ENCODE data around the gene LMO1. TPM values are rescaled to one million over a fixed set of nuclear protein-coding genes. Genes with fewer than 3 reads are reported as not detected.
A peak's percentile ranks its signal among the peaks of the same experiment; 100 is the strongest.

The LMO1 gene
- polyA plus RNA-seq, 3 donors, result not detected

DNA sequence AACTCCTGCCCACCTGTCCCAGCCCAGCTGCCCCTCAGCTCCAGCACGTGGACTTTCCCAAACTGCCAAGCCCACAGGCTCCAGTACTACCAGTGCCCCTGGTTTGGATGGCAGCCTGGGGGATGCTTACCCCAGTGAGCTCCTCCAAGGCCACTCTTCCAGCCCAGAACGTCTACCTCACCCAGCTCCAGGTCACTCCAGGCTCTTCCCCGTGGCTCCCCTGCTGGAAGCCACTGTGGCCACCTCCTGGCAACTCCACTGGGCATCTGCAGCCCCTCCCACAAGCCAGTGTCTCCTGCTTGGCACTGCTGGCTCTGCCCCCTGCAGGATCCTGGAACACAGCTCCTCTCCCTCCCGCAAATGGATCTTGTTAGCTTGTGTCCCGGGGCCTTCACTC lies 29.3 kb downstream of the LMO1 start:
- peaks cover 0 to 6% (median 5%) of the 10 kb centered on the region in 3 donors for H3K27me3 Mint-ChIP-seq (ENCODE audit: low read depth in 3 of 3)
- Histone ChIP-seq H3K79me2 (ENCODE audit: insufficient read depth, low read length) (no peaks in the 10 kb centered on the region), H3K4me1 (ENCODE audit: control insufficient read depth in 1 of 2, insufficient read depth in 2 of 2, low read length in 2 of 2) (no peaks in the 10 kb centered on the region), H3K4me2 (replicated peaks; ENCODE audit: extremely low read depth, low read length, poor library complexity, severe bottlenecking) (no peak overlapping the region), H3K9me3 (replicated peaks in 1 of 2; ENCODE audit: control insufficient read depth in 1 of 2, insufficient read depth in 1 of 2, low read length in 2 of 2) (no peaks in the 10 kb centered on the region), H4K20me1 (ENCODE audit: insufficient read depth, low read length) (no peaks in the 10 kb centered on the region), H3K27ac (ENCODE audit: low read depth in 1 of 2, low read length in 2 of 2) (no peak overlapping the region), H2AFZ (ENCODE audit: insufficient read depth, low read depth, low read length, poor library complexity, severe bottlenecking) (no peak overlapping the region), H3K4me3 (replicated peaks in 1 of 3; ENCODE audit: low read depth in 2 of 3, low read length in 3 of 3) (no peak overlapping the region), H3K36me3 (replicated peaks in 1 of 2; ENCODE audit: control insufficient read depth in 1 of 2, insufficient read depth in 2 of 2, low read length in 2 of 2) (no peaks in the 10 kb centered on the region), H3K27me3 (ENCODE audit: control insufficient read depth in 2 of 2, insufficient read depth in 2 of 2, low read length in 2 of 2) (no peaks in the 10 kb centered on the region), H3K9ac (ENCODE audit: insufficient read depth, low read length, poor library complexity, severe bottlenecking) (no peak overlapping the region)
- peak overlapping the region in 1 of 7 donors; percentile 62 for H3K27ac Mint-ChIP-seq
- H3K9me3 Mint-ChIP-seq, result peaks cover 0 to 2% (median 0%) of the 10 kb centered on the region in 7 donors
- H3K4me3 Mint-ChIP-seq, result peak overlapping the region in 1 of 2 donors; percentile 41
- no peaks in the 10 kb centered on the region for H3K36me3 Mint-ChIP-seq
- 97% methylated on average over 5 of the region's 5 CpGs for WGBS (ENCODE audit: insufficient coverage)
- H3K4me1 Mint-ChIP-seq, result peaks cover 5% of the 10 kb centered on the region
- intact Hi-C loops (cut with micrococcal nuclease), result no loop called here
- DNase-seq, result no peak
- TF ChIP-seq, protein P1, sequence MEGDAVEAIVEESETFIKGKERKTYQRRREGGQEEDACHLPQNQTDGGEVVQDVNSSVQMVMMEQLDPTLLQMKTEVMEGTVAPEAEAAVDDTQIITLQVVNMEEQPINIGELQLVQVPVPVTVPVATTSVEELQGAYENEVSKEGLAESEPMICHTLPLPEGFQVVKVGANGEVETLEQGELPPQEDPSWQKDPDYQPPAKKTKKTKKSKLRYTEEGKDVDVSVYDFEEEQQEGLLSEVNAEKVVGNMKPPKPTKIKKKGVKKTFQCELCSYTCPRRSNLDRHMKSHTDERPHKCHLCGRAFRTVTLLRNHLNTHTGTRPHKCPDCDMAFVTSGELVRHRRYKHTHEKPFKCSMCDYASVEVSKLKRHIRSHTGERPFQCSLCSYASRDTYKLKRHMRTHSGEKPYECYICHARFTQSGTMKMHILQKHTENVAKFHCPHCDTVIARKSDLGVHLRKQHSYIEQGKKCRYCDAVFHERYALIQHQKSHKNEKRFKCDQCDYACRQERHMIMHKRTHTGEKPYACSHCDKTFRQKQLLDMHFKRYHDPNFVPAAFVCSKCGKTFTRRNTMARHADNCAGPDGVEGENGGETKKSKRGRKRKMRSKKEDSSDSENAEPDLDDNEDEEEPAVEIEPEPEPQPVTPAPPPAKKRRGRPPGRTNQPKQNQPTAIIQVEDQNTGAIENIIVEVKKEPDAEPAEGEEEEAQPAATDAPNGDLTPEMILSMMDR (IDR thresholded peaks at IDR 0.05), result no peak

DNA sequence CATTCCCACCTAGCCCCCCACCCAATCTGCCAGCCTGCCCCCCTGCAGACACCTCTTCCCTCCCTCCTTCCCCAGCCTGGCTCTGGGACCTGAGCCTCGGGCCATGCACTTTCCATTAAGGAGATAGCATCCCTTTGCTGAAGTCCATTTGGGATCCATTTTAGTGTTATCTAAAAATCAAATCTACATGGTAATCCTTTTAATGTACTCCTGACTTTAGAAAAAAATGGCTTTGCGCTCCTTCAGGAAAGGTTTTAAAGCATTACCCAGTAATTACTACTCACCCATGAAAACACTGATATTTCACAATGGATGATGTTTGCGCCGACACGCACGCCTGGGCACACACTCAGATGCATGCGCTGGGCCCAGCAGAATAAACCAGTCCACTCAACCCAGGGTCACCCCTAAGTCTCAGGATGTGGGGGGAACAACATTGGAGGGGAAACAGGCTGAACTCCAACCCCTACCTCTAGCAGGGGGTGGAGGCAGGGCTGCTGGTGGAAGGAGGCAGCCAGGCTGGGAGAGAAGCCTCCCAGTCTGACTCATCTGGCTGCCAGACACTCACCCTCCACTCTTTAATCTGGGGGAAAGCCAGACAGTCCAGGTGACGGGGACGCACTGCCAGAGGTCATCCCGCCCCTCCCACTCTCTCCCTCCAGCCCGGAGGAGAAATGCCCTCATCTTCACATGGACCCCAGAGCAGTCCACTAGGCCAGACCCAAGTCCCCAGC lies 29.8 kb downstream of the LMO1 start:
- no peak overlapping the region for H3K4me3 ChIP-seq (replicated peaks in 1 of 3; ENCODE audit: low read depth in 2 of 3, low read length in 3 of 3)
- H3K27ac ChIP-seq (ENCODE audit: low read depth in 1 of 2, low read length in 2 of 2), result no peak overlapping the region
- H3K27me3 Mint-ChIP-seq (ENCODE audit: low read depth in 3 of 3), result peaks cover 0 to 5% (median 2%) of the 10 kb centered on the region in 3 donors
- no peak overlapping the region for H3K4me3 Mint-ChIP-seq
- no peaks in the 10 kb centered on the region for H3K4me1 ChIP-seq (ENCODE audit: control insufficient read depth in 1 of 2, insufficient read depth in 2 of 2, low read length in 2 of 2)
- H3K36me3 Mint-ChIP-seq, result no peaks in the 10 kb centered on the region
- intact Hi-C loops (cut with micrococcal nuclease), result no loop called here
- DNase-seq, result no peak
- H3K27ac Mint-ChIP-seq, result no peak overlapping the region
- no peak overlapping the region for H3K9ac ChIP-seq (ENCODE audit: insufficient read depth, low read length, poor library complexity, severe bottlenecking)
- 100% methylated on average over 3 of the region's 11 CpGs for WGBS (ENCODE audit: insufficient coverage)
- H3K79me2 ChIP-seq (ENCODE audit: insufficient read depth, low read length), result no peaks in the 10 kb centered on the region
- H3K9me3 ChIP-seq (replicated peaks in 1 of 2; ENCODE audit: control insufficient read depth in 1 of 2, insufficient read depth in 1 of 2, low read length in 2 of 2), result no peaks in the 10 kb centered on the region
- TF ChIP-seq, protein P1 (IDR thresholded peaks at IDR 0.05), result no peak
- H3K4me1 Mint-ChIP-seq, result peaks cover 5% of the 10 kb centered on the region
- H4K20me1 ChIP-seq (ENCODE audit: insufficient read depth, low read length), result no peaks in the 10 kb centered on the region
- no peak overlapping the region for H3K4me2 ChIP-seq (replicated peaks; ENCODE audit: extremely low read depth, low read length, poor library complexity, severe bottlenecking)
- no peaks in the 10 kb centered on the region for H3K27me3 ChIP-seq (ENCODE audit: control insufficient read depth in 2 of 2, insufficient read depth in 2 of 2, low read length in 2 of 2)
- H3K9me3 Mint-ChIP-seq, result peaks cover 0 to 2% (median 0%) of the 10 kb centered on the region in 7 donors
- H3K36me3 ChIP-seq (replicated peaks in 1 of 2; ENCODE audit: control insufficient read depth in 1 of 2, insufficient read depth in 2 of 2, low read length in 2 of 2), result no peaks in the 10 kb centered on the region
- H2AFZ ChIP-seq (ENCODE audit: insufficient read depth, low read depth, low read length, poor library complexity, severe bottlenecking), result no peak overlapping the region

All from CD14-positive monocyte (primary cell).